GM12874 (cell line): Measurements from ENCODE around the gene KCNIP1.

Source experiments
- TF ChIP-seq, protein P1 (sequence below): IDR thresholded peaks from 2 replicates; pipeline ENCODE4 v1.5.1; 2011; ENCODE audit warnings: low read depth, mild to moderate bottlenecking, control low read depth, low read length, moderate library complexity; ENCODE audit not compliant: insufficient read depth

Gene KCNIP1

DNA sequence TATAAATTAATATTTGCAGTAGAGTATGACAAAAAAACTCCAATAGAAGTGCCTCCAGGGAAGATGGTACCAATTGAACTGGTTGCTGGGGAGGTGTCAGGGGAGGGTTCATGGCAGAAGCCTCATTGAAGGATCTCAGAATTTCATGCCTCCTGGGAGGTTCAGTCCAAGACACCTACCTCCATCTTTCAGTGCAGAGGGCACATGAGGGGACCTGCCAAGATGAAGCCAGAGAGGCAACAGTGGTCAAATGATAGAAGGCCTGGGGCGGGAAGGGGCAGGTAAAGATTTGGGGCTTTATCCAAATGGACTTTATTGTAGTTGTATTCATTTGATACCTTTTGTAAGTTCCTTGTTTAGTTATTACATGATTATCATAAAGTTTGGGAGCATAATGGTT lies 25.9 kb upstream of the KCNIP1 start:
- TF ChIP-seq, protein P1, sequence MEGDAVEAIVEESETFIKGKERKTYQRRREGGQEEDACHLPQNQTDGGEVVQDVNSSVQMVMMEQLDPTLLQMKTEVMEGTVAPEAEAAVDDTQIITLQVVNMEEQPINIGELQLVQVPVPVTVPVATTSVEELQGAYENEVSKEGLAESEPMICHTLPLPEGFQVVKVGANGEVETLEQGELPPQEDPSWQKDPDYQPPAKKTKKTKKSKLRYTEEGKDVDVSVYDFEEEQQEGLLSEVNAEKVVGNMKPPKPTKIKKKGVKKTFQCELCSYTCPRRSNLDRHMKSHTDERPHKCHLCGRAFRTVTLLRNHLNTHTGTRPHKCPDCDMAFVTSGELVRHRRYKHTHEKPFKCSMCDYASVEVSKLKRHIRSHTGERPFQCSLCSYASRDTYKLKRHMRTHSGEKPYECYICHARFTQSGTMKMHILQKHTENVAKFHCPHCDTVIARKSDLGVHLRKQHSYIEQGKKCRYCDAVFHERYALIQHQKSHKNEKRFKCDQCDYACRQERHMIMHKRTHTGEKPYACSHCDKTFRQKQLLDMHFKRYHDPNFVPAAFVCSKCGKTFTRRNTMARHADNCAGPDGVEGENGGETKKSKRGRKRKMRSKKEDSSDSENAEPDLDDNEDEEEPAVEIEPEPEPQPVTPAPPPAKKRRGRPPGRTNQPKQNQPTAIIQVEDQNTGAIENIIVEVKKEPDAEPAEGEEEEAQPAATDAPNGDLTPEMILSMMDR: no peak

DNA sequence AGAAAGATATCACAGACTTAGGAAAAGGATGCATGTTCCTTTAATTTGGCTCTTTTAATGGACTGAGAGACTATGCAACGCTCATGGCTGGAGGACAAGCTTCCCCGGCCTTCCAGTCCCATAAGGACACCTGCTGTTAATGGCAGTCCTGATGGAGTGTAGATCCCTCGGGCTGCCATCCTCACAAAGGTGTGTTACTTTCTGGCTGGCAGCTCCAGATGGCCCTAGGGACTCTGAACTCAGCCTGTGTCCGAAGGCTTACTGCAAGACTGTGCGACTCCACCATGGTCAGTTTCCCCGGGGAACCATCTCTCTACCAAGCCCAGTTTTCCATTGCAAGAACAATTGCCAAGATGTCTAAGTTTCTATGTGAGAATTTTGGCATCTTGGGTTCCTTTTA lies 25.5 kb upstream of the KCNIP1 start:
- TF ChIP-seq, protein P1: no peak

DNA sequence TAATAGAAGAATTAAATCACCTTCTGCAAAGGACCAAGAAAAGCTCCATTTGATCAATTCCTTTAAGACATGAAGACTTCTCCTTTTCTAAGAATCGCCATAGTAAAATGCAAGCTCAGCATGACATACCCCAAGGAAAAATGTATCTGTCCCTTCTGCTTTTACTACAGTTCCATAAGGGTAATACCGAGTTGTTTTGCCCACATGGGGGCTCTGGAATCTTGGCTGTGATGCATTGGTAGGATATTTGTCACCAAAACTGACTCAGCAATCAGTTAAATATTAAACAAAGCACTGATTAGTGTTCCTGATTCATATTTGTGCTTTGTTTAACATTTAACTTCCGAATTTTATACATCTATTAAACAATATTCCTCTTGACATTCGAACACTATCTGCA lies 24.3 kb upstream of the KCNIP1 start:
- TF ChIP-seq, protein P1: no peak

DNA sequence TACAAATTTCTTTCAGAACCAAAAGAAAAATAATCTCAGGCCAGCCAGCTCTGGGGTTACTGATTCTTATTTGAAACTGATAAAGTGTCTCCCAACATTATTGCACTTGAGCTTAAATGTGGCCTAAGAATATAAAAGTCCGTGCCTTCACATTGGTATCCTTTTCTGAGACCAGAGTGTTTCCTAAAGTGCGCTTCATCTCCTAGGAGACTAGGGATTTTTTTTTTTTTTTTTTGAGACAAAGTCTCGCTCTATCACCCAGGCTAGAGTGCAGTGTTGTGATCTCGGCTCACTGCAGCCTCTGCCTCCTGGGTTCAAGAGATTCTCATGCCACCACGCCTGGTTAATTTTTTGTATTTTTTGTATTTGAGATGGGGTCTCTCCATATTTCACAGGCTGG lies 23.6 kb upstream of the KCNIP1 start:
- TF ChIP-seq, protein P1: no peak

DNA sequence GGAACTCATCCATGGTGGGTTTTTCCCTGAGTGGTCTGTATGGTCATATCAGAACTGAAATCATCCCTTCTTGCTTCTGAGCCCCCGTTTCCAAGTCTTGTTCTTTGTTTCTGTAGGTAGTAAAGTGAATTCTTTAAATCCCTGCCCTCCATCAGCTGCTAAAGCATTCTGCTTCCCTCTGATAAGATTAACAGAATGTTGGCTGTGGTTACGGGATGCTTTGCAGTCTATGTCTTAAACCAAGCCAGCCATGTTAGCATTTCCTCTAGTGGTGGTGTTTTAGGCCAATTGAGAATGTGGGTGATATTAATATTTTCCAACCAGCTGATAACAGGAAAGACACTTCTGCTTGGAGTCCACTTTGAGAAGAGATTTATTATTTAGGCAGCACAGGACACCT lies 22.0 kb upstream of the KCNIP1 start:
- TF ChIP-seq, protein P1: no peak

DNA sequence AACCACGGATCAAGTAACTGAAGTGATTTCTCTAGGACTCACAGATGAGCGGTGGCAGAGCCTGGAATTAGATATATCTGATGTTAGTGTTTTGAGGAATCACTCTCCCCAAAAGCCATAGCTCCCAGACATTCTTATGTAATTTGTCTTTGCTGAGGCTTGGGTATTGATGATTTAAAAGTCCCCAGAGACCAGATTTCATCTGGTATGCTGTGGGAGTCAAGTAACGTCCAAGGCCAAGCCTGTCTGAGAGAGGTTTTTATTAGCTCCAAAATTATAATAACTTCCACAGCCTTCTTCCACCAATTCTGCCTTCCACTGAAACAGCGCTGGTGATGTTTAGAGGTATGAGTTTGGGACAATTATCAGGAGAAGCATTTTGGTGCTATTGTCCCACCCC lies 21.3 kb upstream of the KCNIP1 start:
- TF ChIP-seq, protein P1: no peak

DNA sequence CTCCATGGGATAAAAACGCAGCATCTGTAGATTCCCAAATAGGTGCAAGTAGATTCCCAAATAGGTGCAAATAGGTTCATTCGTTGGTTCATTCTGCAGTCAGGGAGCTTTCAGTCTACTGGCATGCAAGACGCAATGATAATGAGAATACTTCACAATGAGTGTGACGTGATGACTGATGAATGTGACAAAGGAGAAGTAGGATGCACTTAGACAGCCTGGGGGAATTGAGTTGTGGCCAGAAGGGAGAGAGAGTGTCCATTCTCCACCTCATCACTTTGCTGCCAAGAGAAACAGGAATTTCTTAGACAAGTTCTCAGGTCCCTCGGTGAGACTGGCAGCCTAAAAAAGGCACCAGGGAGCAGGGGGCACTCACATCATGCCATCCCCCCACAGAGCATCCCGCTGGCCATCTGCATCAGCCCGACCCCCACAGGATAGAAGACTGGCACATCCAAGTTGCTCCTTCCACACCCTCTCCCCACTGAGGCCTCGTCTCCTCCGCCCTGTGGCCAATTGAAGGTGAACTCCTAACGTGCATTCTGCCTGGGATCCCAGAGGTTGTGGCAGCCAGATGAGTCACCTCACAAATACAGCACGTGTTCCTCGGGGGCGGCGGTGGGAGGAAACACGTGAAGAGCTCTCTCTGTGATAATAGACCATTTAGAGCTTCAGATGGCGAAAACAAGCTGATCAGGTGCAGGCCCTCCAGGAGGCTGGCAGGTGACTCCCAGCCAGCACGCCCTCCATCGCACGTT lies 19.9 kb upstream of the KCNIP1 start:
- TF ChIP-seq, protein P1: no peak
